GM12878 (cell line): ENCODE data around the gene ETS1. TPM values are rescaled to one million over a fixed set of nuclear protein-coding genes. Genes with fewer than 3 reads are reported as not detected.

ENCODE experiments used
- ATAC-seq: fragments of 200-7000 bp; cut with Tn5 transposase; 3 replicates; pipeline ENCODE4 v1.9.1; 2020; ENCODE audit warnings: mild to moderate bottlenecking, moderate library complexity
- BruUV-seq: library from RNA; stranded (reverse); fragments of 400-500 nt; replicated peaks from 2 replicates; lab custom pipeline; 2021; lab: Mats Ljungman, UMichigan
- CTCF ChIA-PET: fragments of 300-600 bp; sonication (Branson Sonifier 250); formaldehyde crosslinking; extraction: SDS; loops from one replicate; lab custom pipeline; 2021; ENCODE audit warnings: inconsistent platforms; lab: Yijun Ruan, JAX
- POLR2A ChIA-PET: fragments of 350-600 bp; formaldehyde crosslinking; extraction: SDS; loops from one replicate; lab custom pipeline; 2021; ENCODE audit warnings: inconsistent platforms; lab: Charles Lee
- RAD21 ChIA-PET: fragments of 300-600 bp; sonication (Branson Sonifier 250); formaldehyde crosslinking; loops from one replicate; lab custom pipeline; 2023; ENCODE audit warnings: antibody characterized with exemption; ENCODE audit not compliant: unreplicated experiment; lab: Charles Lee
- SMC1A ChIA-PET: fragments of 300-600 bp; sonication (Branson Sonifier 250); formaldehyde crosslinking; loops from one replicate; lab custom pipeline; 2023; ENCODE audit not compliant: unreplicated experiment, uncharacterized antibody; lab: Charles Lee
- DNase-seq: peaks from one replicate; pipeline ENCODE4 v3.0.0-alpha.2; 2011; ENCODE audit warnings: low read depth, low spot score
- FAIRE-seq: peaks from 3 replicates; lab custom pipeline; 2011; peaks lifted over from hg19 to GRCh38; lab: Jason Lieb, UNC
- H2AFZ ChIP-seq: 2 replicates; pipeline ENCODE4 v1.6.0; 2011; ENCODE audit warnings: low read depth, low read length, control low read depth; ENCODE audit not compliant: control insufficient read depth
- H3K27ac ChIP-seq: 2 replicates; pipeline ENCODE4 v1.5.1; 2011; ENCODE audit warnings: control low read depth; ENCODE audit not compliant: control insufficient read depth, insufficient read depth
- H3K27me3 ChIP-seq, 2 experiments: replicated peaks in 1 of 2; 2 replicates each; pipeline versions ENCODE4 v1.6.0 to v1.6.1; 2011; ENCODE audit warnings: low read length in 1 of 2; ENCODE audit not compliant: control insufficient read depth in 2 of 2, insufficient read depth in 2 of 2
- H3K36me3 ChIP-seq, 2 experiments: 2 replicates each; pipeline ENCODE4 v1.5.1; 2011; ENCODE audit warnings: low read length in 1 of 2; ENCODE audit not compliant: control insufficient read depth in 2 of 2, insufficient read depth in 2 of 2
- H3K4me1 ChIP-seq: 2 replicates; pipeline ENCODE4 v1.6.1; 2011; ENCODE audit warnings: mild to moderate bottlenecking, low read length, moderate library complexity, mixed read lengths; ENCODE audit not compliant: control insufficient read depth, insufficient read depth
- H3K4me2 ChIP-seq: 2 replicates; pipeline ENCODE4 v1.6.0; 2011; ENCODE audit warnings: control low read depth; ENCODE audit not compliant: control insufficient read depth, insufficient read depth
- H3K4me3 ChIP-seq: fragments of 200-600 bp; sonication (generic); 2 replicates; pipeline ENCODE4 v1.5.1; 2016
- H3K79me2 ChIP-seq: 2 replicates; pipeline ENCODE4 v1.6.0; 2011; ENCODE audit warnings: low read length; ENCODE audit not compliant: control insufficient read depth, insufficient read depth
- H3K9ac ChIP-seq: 2 replicates; pipeline ENCODE4 v1.8.0; 2011; ENCODE audit warnings: low read length, control low read depth, mixed read lengths; ENCODE audit not compliant: control insufficient read depth, insufficient read depth
- H3K9me3 ChIP-seq: replicated peaks from 3 replicates; pipeline ENCODE4 v1.5.1; 2011; ENCODE audit warnings: mild to moderate bottlenecking, low read length; ENCODE audit not compliant: control insufficient read depth, insufficient read depth
- H4K20me1 ChIP-seq: 2 replicates; pipeline ENCODE4 v1.6.0; 2011; ENCODE audit not compliant: control insufficient read depth, insufficient read depth
- CBFB ChIP-seq: IDR thresholded peaks from 2 replicates; pipeline ENCODE4 v1.6.1; 2016; ENCODE audit warnings: antibody characterized with exemption, low read depth
- GATAD2B ChIP-seq: fragments of 450-650 bp; conservative IDR thresholded peaks from 2 replicates; pipeline ENCODE4 v1.6.1; 2017; ENCODE audit warnings: low read depth, mild to moderate bottlenecking, moderate library complexity
- MTA3 ChIP-seq: IDR thresholded peaks from 2 replicates; pipeline ENCODE4 v1.6.1; 2012; ENCODE audit warnings: low read length, inconsistent platforms, borderline replicate concordance
- PML ChIP-seq: IDR thresholded peaks from 2 replicates; pipeline ENCODE4 v1.6.1; 2012; ENCODE audit warnings: low read length, inconsistent platforms
- SRF ChIP-seq, 2 experiments: IDR thresholded peaks; 2 replicates each; pipeline ENCODE4 v1.6.1; 2011; ENCODE audit warnings: low read depth in 2 of 2, low read length in 2 of 2, mild to moderate bottlenecking in 1 of 2, moderate library complexity in 1 of 2
- ZNF24 ChIP-seq: fragments of 450-650 bp; IDR thresholded peaks from 2 replicates; pipeline ENCODE4 v1.6.1; 2017; ENCODE audit warnings: antibody characterized with exemption, mild to moderate bottlenecking
- whole genome bisulfite sequencing: methylation state at CpG from one replicate; pipeline ENCODE4 v1.1.6; 2016; ENCODE audit warnings: low lambda C conversion rate; ENCODE audit not compliant: insufficient replicate concordance, insufficient coverage; ENCODE audit errors: missing lambda C conversion rate; 5-methylcytosine and 5-hydroxymethylcytosine counted together
- in situ Hi-C: fragments of 300-500 bp; cut with MboI; formaldehyde crosslinking; loops from 9 replicates; pipeline ENCODE4 v1.14.3; 2018; ENCODE audit warnings: mixed read lengths
- intact Hi-C: fragments of 100-400 bp; cut with micrococcal nuclease; formaldehyde crosslinking; loops from one replicate; pipeline ENCODE4 v1.14.2; 2022; ENCODE audit not compliant: unreplicated experiment
- polyA plus RNA-seq, 11 experiments: library from polyadenylated mRNA; depleted of rRNA in 4 of 11; unstranded in 6 of 11; stranded (reverse) in 5 of 11; fragments of >200 nt; fragmentation: Nextera tagmentation in 4 of 11; fragmentation: Illumina TruSeq in 1 of 11; extraction: Ambion mirVana in 4 of 11; extraction: Trizol in 1 of 11; gene quantifications; 1 replicate in 1 of 11; 2 replicates in 10 of 11; pipeline versions ENCODE4 v1.2.1 to v1.2.3, GENCODE V29; 2011 to 2016; ENCODE audit warnings: inconsistent platforms in 2 of 11, missing spikeins in 2 of 11, low read depth in 1 of 11
- total RNA-seq, 4 experiments: library from RNA; depleted of rRNA in 3 of 4; stranded (reverse); fragments of >200 nt in 3 of 4; fragmentation: Illumina TruSeq in 1 of 4; extraction: Trizol in 1 of 4; gene quantifications; 2 replicates each; pipeline versions ENCODE4 v1.2.1 to v1.2.3, GENCODE V29; 2013 to 2021

ETS1 gene
- total and polyA plus RNA-seq, 10 of the 15 experiments (the other 5 are each of a cell fraction or from before 2014, with no cell fraction given), result 12.5 to 112 (median 55.5) TPM

DNA sequence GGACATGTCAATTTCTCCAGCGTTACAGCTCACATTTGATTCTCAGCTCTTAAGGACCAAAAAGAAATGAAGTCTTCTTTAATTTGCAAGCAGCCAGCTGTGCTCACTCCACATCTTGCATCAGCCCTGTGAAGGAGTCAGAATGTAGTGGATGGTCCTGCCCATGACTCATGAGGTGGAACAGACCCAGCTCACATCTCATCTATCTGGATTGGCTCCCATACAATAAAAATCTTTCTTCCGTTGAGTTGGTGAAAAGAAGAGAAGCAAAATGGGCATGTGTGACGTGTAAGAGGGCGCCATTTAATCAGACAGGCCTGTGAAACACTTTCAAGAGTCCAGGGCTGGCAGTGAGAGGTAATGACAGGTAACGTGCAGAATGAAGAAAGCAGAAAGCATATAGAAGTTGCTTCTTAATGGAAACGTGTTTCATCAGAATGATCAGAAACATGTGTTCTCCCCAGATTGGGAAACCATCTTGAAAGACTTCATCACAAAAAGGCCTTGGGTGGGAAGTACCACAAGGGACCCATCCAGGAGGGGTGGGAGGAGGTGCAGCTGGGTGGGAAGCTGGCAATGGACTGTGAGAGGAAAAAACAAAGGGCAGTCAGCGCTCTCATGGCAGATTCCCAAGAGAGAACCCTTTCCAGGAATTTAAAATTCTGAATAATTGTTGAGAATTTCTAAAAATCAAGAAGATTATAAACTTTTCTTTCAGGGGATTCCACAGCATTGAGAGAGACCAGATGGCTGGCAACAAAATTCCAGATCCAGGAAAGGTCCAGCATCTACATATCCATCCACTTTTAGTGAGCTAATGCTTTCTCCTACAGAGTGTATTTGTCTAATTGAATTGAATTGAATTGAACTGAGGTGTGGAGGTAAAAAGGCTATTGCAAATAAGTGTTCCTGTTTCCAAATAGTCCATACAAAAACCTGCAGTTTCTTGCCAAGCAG, 57.0 kb downstream of the ETS1 start:
- ChIA-PET RAD21 (interaction anchor here (0.9 kb wide), 1 partner anchor 73 kb away, joined by 3 read pairs; no protein-coding TSS in a partner anchor), POLR2A (interaction anchor here (1.2 to 1.4 kb wide), 2 partner anchors 11 to 13 kb away, joined by 3 read pairs; no protein-coding TSS in a partner anchor), CTCF (interaction anchor here (0.5 to 1.5 kb wide), 2 partner anchors 21 to 23 kb away, joined by 3 to 4 read pairs; no protein-coding TSS in a partner anchor), SMC1A (interaction anchor here (1.0 to 3.6 kb wide), 6 partner anchors 8 to 16 kb away, joined by 3 to 15 read pairs (median 3); no protein-coding TSS in a partner anchor)
- Histone ChIP-seq H2AFZ (no peak overlapping the region), H3K27ac (no peak overlapping the region), H3K9me3 (no peaks in the 10 kb centered on the region), H3K27me3 (no peaks in the 10 kb centered on the region), H3K9ac (no peak overlapping the region), H3K4me2 (no peak overlapping the region), H3K4me1 (no peaks in the 10 kb centered on the region), H3K36me3 (no peaks in the 10 kb centered on the region), H3K79me2 (no peaks in the 10 kb centered on the region), H4K20me1 (no peaks in the 10 kb centered on the region), H3K4me3 (no peak overlapping the region)
- no peak for DNase-seq
- ATAC-seq, result no peak
- no peak for TF ChIP-seq CBFB
- no peak for TF ChIP-seq ZNF24
- no peak for TF ChIP-seq GATAD2B
- TF ChIP-seq SRF (IDR thresholded peaks at IDR 0.05; ENCODE audit: low read depth in 2 of 2, low read length in 2 of 2), result no peak
- TF ChIP-seq MTA3, result no peak
- no peak for TF ChIP-seq PML
- 83% methylated on average over 7 of the region's 7 CpGs for WGBS
- no peak for FAIRE-seq
- no TSS peak for BruUV-seq
- intact Hi-C loops (no loop called here), in situ Hi-C loops (no loop called here)
